H9 (cell line): ENCODE data around the gene POMT2. TPM values are rescaled to one million over a fixed set of nuclear protein-coding genes. Genes with fewer than 3 reads are reported as not detected.

Source experiments
- DNase-seq: peaks from one replicate; pipeline ENCODE4 v3.0.0-alpha.2; 2017
- H2AFZ ChIP-seq: one replicate; pipeline ENCODE4 v1.6.1; 2013; ENCODE audit warnings: mild to moderate bottlenecking, low read length, control low read depth, moderate library complexity
- H2AK5ac ChIP-seq: 2 replicates; pipeline ENCODE4 v1.6.1; 2013; ENCODE audit warnings: low read length, control low read depth, mixed read lengths; ENCODE audit not compliant: insufficient read length
- H2BK120ac ChIP-seq: one replicate; pipeline ENCODE4 v1.6.1; 2013; ENCODE audit warnings: low read depth, mild to moderate bottlenecking, low read length, control low read depth, inconsistent platforms; ENCODE audit not compliant: poor library complexity, severe bottlenecking
- H2BK12ac ChIP-seq: 2 replicates; pipeline ENCODE4 v1.6.1; 2013; ENCODE audit warnings: low read length, control low read depth, mixed read lengths, low read depth; ENCODE audit not compliant: insufficient read length
- H2BK15ac ChIP-seq: 2 replicates; pipeline ENCODE4 v1.6.1; 2013; ENCODE audit warnings: low read depth, low read length, control low read depth
- H2BK20ac ChIP-seq: one replicate; pipeline ENCODE4 v1.6.1; 2013; ENCODE audit warnings: low read depth, mild to moderate bottlenecking, low read length, control low read depth, inconsistent platforms; ENCODE audit not compliant: poor library complexity, severe bottlenecking
- H2BK5ac ChIP-seq: 2 replicates; pipeline ENCODE4 v1.6.1; 2013; ENCODE audit warnings: low read length, control low read depth, mixed read lengths; ENCODE audit not compliant: insufficient read length
- H3K14ac ChIP-seq: 2 replicates; pipeline ENCODE4 v1.6.1; 2013; ENCODE audit warnings: low read length, control low read depth; ENCODE audit not compliant: insufficient read depth
- H3K18ac ChIP-seq: 2 replicates; pipeline ENCODE4 v1.6.1; 2013; ENCODE audit warnings: low read depth, mild to moderate bottlenecking, mixed read lengths, low read length, control low read depth; ENCODE audit not compliant: insufficient read length
- H3K23ac ChIP-seq: 2 replicates; pipeline ENCODE4 v1.6.1; 2013; ENCODE audit warnings: low read length, control low read depth, mixed read lengths, low read depth; ENCODE audit not compliant: insufficient read length
- H3K23me2 ChIP-seq: 2 replicates; pipeline ENCODE4 v1.6.1; 2013; ENCODE audit warnings: low read depth, mild to moderate bottlenecking, mixed read lengths, low read length, control low read depth; ENCODE audit not compliant: insufficient read length, poor library complexity, severe bottlenecking
- H3K27ac ChIP-seq: 2 replicates; pipeline ENCODE4 v1.5.1; 2013; ENCODE audit warnings: low read length, control low read depth, mixed read lengths, low read depth; ENCODE audit not compliant: insufficient read length
- H3K27me3 ChIP-seq: 2 replicates; pipeline ENCODE4 v1.6.1; 2013; ENCODE audit warnings: low read length, control low read depth, inconsistent platforms; ENCODE audit not compliant: insufficient read depth
- H3K4ac ChIP-seq: 2 replicates; pipeline ENCODE4 v1.6.1; 2013; ENCODE audit warnings: low read depth, mild to moderate bottlenecking, control low read depth, inconsistent platforms, low read length, moderate library complexity
- H3K4me1 ChIP-seq: 2 replicates; pipeline ENCODE4 v1.6.1; 2013; ENCODE audit warnings: low read length, control low read depth, inconsistent platforms; ENCODE audit not compliant: insufficient read depth
- H3K4me2 ChIP-seq: 2 replicates; pipeline ENCODE4 v1.6.1; 2013; ENCODE audit warnings: low read length, control low read depth, mixed read lengths; ENCODE audit not compliant: insufficient read length, insufficient read depth
- H3K56ac ChIP-seq: 2 replicates; pipeline ENCODE4 v1.6.1; 2013; ENCODE audit warnings: low read depth, mild to moderate bottlenecking, mixed read lengths, low read length, control low read depth; ENCODE audit not compliant: insufficient read length
- H3K79me1 ChIP-seq: 2 replicates; pipeline ENCODE4 v1.6.1; 2013; ENCODE audit warnings: low read depth, mild to moderate bottlenecking, moderate library complexity, low read length, control low read depth, inconsistent platforms; ENCODE audit not compliant: insufficient read depth, poor library complexity, severe bottlenecking
- H3K79me2 ChIP-seq: 2 replicates; pipeline ENCODE4 v1.6.1; 2013; ENCODE audit warnings: low read length, control low read depth, inconsistent platforms; ENCODE audit not compliant: insufficient read depth
- H3K9ac ChIP-seq: 2 replicates; pipeline ENCODE4 v1.6.1; 2013; ENCODE audit warnings: low read length, control low read depth, mixed read lengths; ENCODE audit not compliant: insufficient read length; ENCODE audit errors: extremely low read depth
- H3K9me3 ChIP-seq: one replicate; pipeline ENCODE4 v1.6.1; 2013; ENCODE audit warnings: low read depth, low read length, inconsistent platforms; ENCODE audit not compliant: control insufficient read depth
- H3T11ph ChIP-seq: one replicate; pipeline ENCODE4 v1.6.1; 2013; ENCODE audit warnings: mild to moderate bottlenecking, low read length, control low read depth, inconsistent platforms
- H4K20me1 ChIP-seq: one replicate; pipeline ENCODE4 v1.6.1; 2013; ENCODE audit not compliant: control insufficient read depth, insufficient read length, insufficient read depth
- H4K5ac ChIP-seq: 2 replicates; pipeline ENCODE4 v1.6.1; 2013; ENCODE audit warnings: low read depth, mild to moderate bottlenecking, mixed read lengths, low read length, control low read depth; ENCODE audit not compliant: insufficient read length
- H4K8ac ChIP-seq: replicated peaks from 2 replicates; pipeline ENCODE4 v1.6.1; 2013; ENCODE audit warnings: low read length, control low read depth, mixed read lengths, low read depth; ENCODE audit not compliant: insufficient read length
- H4K91ac ChIP-seq: 2 replicates; pipeline ENCODE4 v1.6.1; 2013; ENCODE audit warnings: low read depth, mild to moderate bottlenecking, moderate library complexity, mixed read lengths, low read length, control low read depth; ENCODE audit not compliant: insufficient read length
- H3K27ac Mint-ChIP-seq, 3 experiments: 2 replicates in 2 of 3; 3 replicates in 1 of 3; pipeline ENCODE4 v1.8.0; 2020 to 2021; ENCODE audit warnings: mixed read lengths in 3 of 3, mild to moderate bottlenecking in 1 of 3, moderate library complexity in 1 of 3
- H3K27me3 Mint-ChIP-seq: 2 replicates; pipeline ENCODE4 v1.8.0; 2021; ENCODE audit warnings: low read depth, mild to moderate bottlenecking, moderate library complexity, mixed read lengths
- H3K36me3 Mint-ChIP-seq, 3 experiments: 2 replicates in 2 of 3; 3 replicates in 1 of 3; pipeline ENCODE4 v1.8.0; 2020 to 2021; ENCODE audit warnings: low read depth in 3 of 3, mixed read lengths in 3 of 3; ENCODE audit not compliant: insufficient read depth in 1 of 3
- H3K4me1 Mint-ChIP-seq, 2 experiments: 2 replicates each; pipeline ENCODE4 v1.8.0; 2020; ENCODE audit warnings: mixed read lengths in 2 of 2
- H3K4me3 Mint-ChIP-seq, 2 experiments: 2 replicates in 1 of 2; 3 replicates in 1 of 2; pipeline ENCODE4 v1.8.0; 2020 to 2021; ENCODE audit warnings: mild to moderate bottlenecking in 2 of 2, mixed read lengths in 2 of 2, moderate library complexity in 1 of 2
- H3K9me3 Mint-ChIP-seq, 2 experiments: 2 replicates in 1 of 2; 3 replicates in 1 of 2; pipeline ENCODE4 v1.8.0; 2020; ENCODE audit warnings: mild to moderate bottlenecking in 2 of 2, mixed read lengths in 2 of 2, moderate library complexity in 1 of 2
- WGBS: extraction: QIAGEN DNeasy Blood & Tissue Kit; methylation state at CpG from one replicate; pipeline ENCODE4 v1.1.7; 2013; ENCODE audit warnings: missing lambda C conversion rate, low lambda C conversion rate, mixed read lengths; ENCODE audit not compliant: insufficient read length; ENCODE audit errors: extremely low coverage; 5-methylcytosine and 5-hydroxymethylcytosine counted together
- total RNA-seq: library from RNA; stranded (reverse); gene quantifications from 2 replicates; pipeline ENCODE4 v1.2.1, GENCODE V29; 2021
- TF ChIP-seq, protein P1 (sequence below): fragments of 200-600 bp; sonication (generic); conservative IDR thresholded peaks from 3 replicates; pipeline ENCODE4 v1.8.0; 2021; ENCODE audit warnings: antibody characterized with exemption, mild to moderate bottlenecking

POMT2 gene
- total RNA-seq, 1 experiment from 2014 or later = 25.2 TPM

DNA sequence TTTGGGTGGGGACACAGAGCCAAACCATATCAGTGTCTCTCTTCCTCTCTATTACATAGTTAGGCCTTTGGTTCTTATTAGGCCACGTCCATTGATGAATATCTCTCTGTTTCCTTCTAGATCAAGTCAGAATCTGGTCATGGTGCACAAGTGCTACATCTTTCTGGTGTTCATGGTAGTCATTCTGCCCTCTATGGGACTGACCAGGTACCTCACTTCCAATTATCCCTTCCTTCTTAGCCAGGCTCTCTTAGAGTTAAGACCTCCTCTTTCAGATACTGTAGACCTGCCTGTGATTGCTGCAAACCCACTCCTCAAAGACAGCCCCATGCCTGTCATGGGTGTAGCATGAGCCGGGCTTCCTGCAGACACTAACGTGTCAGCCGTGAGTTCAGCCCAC is 74.9 kb downstream of the POMT2 start:
- no peak overlapping the region for H3K18ac ChIP-seq
- WGBS = no CpG with 5 or more reads among the region's 4 CpGs
- Mint-ChIP-seq H3K27ac (no peak overlapping the region; a peak in 1 of 7 replicates), H3K4me3 (no peak overlapping the region), H3K27me3 (no peaks in the 10 kb centered on the region; the same call in 1 of the 2 replicates), H3K4me1 (no peaks in the 10 kb centered on the region), H3K36me3 (no peaks in the 10 kb centered on the region; a peak in 1 of 7 replicates), H3K9me3 (no peaks in the 10 kb centered on the region)
- no peak overlapping the region for H4K91ac ChIP-seq
- no peak overlapping the region for H2BK5ac ChIP-seq
- no peak overlapping the region for H2AFZ ChIP-seq
- H2BK20ac ChIP-seq = no peak overlapping the region
- H4K8ac ChIP-seq = no peak overlapping the region
- H4K20me1 ChIP-seq = peaks cover 2% of the 10 kb centered on the region
- no peak overlapping the region for H4K5ac ChIP-seq
- no peak overlapping the region for H3K9ac ChIP-seq
- TF ChIP-seq, protein P1, sequence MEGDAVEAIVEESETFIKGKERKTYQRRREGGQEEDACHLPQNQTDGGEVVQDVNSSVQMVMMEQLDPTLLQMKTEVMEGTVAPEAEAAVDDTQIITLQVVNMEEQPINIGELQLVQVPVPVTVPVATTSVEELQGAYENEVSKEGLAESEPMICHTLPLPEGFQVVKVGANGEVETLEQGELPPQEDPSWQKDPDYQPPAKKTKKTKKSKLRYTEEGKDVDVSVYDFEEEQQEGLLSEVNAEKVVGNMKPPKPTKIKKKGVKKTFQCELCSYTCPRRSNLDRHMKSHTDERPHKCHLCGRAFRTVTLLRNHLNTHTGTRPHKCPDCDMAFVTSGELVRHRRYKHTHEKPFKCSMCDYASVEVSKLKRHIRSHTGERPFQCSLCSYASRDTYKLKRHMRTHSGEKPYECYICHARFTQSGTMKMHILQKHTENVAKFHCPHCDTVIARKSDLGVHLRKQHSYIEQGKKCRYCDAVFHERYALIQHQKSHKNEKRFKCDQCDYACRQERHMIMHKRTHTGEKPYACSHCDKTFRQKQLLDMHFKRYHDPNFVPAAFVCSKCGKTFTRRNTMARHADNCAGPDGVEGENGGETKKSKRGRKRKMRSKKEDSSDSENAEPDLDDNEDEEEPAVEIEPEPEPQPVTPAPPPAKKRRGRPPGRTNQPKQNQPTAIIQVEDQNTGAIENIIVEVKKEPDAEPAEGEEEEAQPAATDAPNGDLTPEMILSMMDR = peak; percentile 62
- H3K4me1 ChIP-seq = no peaks in the 10 kb centered on the region
- no peaks in the 10 kb centered on the region for H3K79me1 ChIP-seq
- no peak overlapping the region for H2BK120ac ChIP-seq
- no peak overlapping the region for H3K27ac ChIP-seq
- DNase-seq = no peak
- H3K9me3 ChIP-seq = no peaks in the 10 kb centered on the region
- no peak overlapping the region for H3K14ac ChIP-seq
- H3K27me3 ChIP-seq = no peaks in the 10 kb centered on the region
- no peak overlapping the region for H3K23ac ChIP-seq
- H3K56ac ChIP-seq = no peak overlapping the region
- no peak overlapping the region for H3T11ph ChIP-seq
- H3K4ac ChIP-seq = no peak overlapping the region
- no peak overlapping the region for H2BK15ac ChIP-seq
- no peak overlapping the region for H2BK12ac ChIP-seq
- no peak overlapping the region for H2AK5ac ChIP-seq
- no peak overlapping the region for H3K4me2 ChIP-seq
- no peaks in the 10 kb centered on the region for H3K23me2 ChIP-seq
- no peaks in the 10 kb centered on the region for H3K79me2 ChIP-seq
